Endodermal cell (in vitro differentiated cells): ENCODE data around the gene PRDM2. TPM values are rescaled to one million over a fixed set of nuclear protein-coding genes. Genes with fewer than 3 reads are reported as not detected.

Experiments used
- DNase-seq: peaks from one replicate; pipeline ENCODE4 v3.0.0-alpha.2; 2017
- H3K27ac ChIP-seq: 2 replicates; pipeline ENCODE4 v1.5.1; 2013; ENCODE audit warnings: mild to moderate bottlenecking, low read depth, low read length, moderate library complexity
- H3K27me3 ChIP-seq: 2 replicates; pipeline ENCODE4 v1.6.1; 2013; ENCODE audit warnings: mild to moderate bottlenecking, low read length, moderate library complexity; ENCODE audit not compliant: insufficient read depth, control insufficient read depth, poor library complexity, severe bottlenecking
- H3K36me3 ChIP-seq: 2 replicates; pipeline ENCODE4 v1.7.0; 2013; ENCODE audit warnings: mild to moderate bottlenecking, low read length, moderate library complexity; ENCODE audit not compliant: control insufficient read depth, insufficient read depth
- H3K4me1 ChIP-seq: one replicate; pipeline ENCODE4 v1.7.0; 2013; ENCODE audit warnings: low read length; ENCODE audit not compliant: control insufficient read depth, insufficient read depth
- H3K4me3 ChIP-seq: 2 replicates; pipeline ENCODE4 v1.5.1; 2013; ENCODE audit warnings: mild to moderate bottlenecking, low read length, moderate library complexity
- H3K9ac ChIP-seq: 2 replicates; pipeline ENCODE4 v1.6.1; 2013; ENCODE audit warnings: mild to moderate bottlenecking, low read length, moderate library complexity; ENCODE audit not compliant: poor library complexity, severe bottlenecking; ENCODE audit errors: extremely low read depth
- H3K9me3 ChIP-seq: 2 replicates; pipeline ENCODE4 v1.6.1; 2013; ENCODE audit warnings: mild to moderate bottlenecking, low read length, moderate library complexity; ENCODE audit not compliant: control insufficient read depth
- H3K27ac Mint-ChIP-seq: 2 replicates; pipeline ENCODE4 v1.8.0; 2020; ENCODE audit warnings: mixed read lengths
- H3K27me3 Mint-ChIP-seq: 2 replicates; pipeline ENCODE4 v1.8.0; 2021; ENCODE audit warnings: mild to moderate bottlenecking, mixed read lengths; ENCODE audit not compliant: insufficient read depth
- H3K36me3 Mint-ChIP-seq: 2 replicates; pipeline ENCODE4 v1.8.0; 2020; ENCODE audit warnings: low read depth, mixed read lengths
- H3K4me1 Mint-ChIP-seq: 2 replicates; pipeline ENCODE4 v1.8.0; 2020; ENCODE audit warnings: mixed read lengths
- H3K4me3 Mint-ChIP-seq: 2 replicates; pipeline ENCODE4 v1.8.0; 2020; ENCODE audit warnings: mild to moderate bottlenecking, moderate library complexity, mixed read lengths
- H3K9me3 Mint-ChIP-seq: 2 replicates; pipeline ENCODE4 v1.8.0; 2020; ENCODE audit warnings: mild to moderate bottlenecking, mixed read lengths
- WGBS, 2 experiments: methylation state at CpG; one replicate each; pipeline versions ENCODE4 v1.1.5 to v1.1.7; 2013; ENCODE audit warnings: missing lambda C conversion rate in 2 of 2, mixed read lengths in 1 of 2; ENCODE audit not compliant: insufficient coverage in 1 of 2, insufficient read length in 1 of 2; 5-methylcytosine and 5-hydroxymethylcytosine counted together
- total RNA-seq, 2 donors: library from RNA; stranded (reverse); fragmentation: NEBNext Ultra II Directional in 1 of 2; extraction: Animal tissue kit (Norgen Biotek cat#: 25700) in 1 of 2; gene quantifications; 2 replicates in 1 of 2; 3 replicates in 1 of 2; pipeline ENCODE4 v1.2.1, GENCODE V29; 2021
- TF ChIP-seq, protein P1 (sequence below): fragments of 200-600 bp; sonication (generic); conservative IDR thresholded peaks from 2 replicates; pipeline ENCODE4 v1.5.0; 2021; ENCODE audit warnings: antibody characterized with exemption, mild to moderate bottlenecking

PRDM2 gene
- total RNA-seq, 2 donors from 2014 or later = 29.4 to 35.4 TPM

DNA sequence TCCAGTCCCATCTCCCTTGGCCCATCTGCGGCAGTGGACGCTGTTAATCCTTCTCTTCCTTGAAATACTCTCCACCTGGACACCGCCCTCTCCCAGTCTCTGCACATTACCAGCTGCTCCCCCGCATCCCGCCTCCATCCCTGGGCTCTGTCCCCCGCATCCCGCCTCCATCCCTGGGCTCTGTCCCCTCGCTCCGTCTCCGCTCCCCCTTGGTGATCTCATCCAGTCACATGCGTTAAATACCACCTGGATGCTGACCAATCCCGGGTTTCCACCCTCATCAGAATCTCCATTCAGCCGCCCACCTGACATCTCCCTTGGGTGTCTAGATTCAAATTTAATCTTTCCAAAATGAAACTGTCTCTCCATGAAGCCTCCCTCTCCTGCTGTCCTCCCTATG lies 106.1 kb downstream of the PRDM2 start:
- Histone ChIP-seq H3K27ac (no peak overlapping the region), H3K4me3 (no peak overlapping the region), H3K4me1 (no peaks in the 10 kb centered on the region), H3K9ac (no peak overlapping the region), H3K9me3 (no peaks in the 10 kb centered on the region), H3K27me3 (no peaks in the 10 kb centered on the region), H3K36me3 (no peaks in the 10 kb centered on the region)
- Mint-ChIP-seq H3K9me3 (no peaks in the 10 kb centered on the region), H3K36me3 (no peaks in the 10 kb centered on the region), H3K27ac (no peak overlapping the region), H3K27me3 (peaks cover 5% of the 10 kb centered on the region), H3K4me3 (no peak overlapping the region), H3K4me1 (peaks cover 9% of the 10 kb centered on the region)
- WGBS, 2 experiments = 96 to 100% methylated on average over 2 to 13 of the region's 13 CpGs
- DNase-seq = no peak
- TF ChIP-seq, protein P1, sequence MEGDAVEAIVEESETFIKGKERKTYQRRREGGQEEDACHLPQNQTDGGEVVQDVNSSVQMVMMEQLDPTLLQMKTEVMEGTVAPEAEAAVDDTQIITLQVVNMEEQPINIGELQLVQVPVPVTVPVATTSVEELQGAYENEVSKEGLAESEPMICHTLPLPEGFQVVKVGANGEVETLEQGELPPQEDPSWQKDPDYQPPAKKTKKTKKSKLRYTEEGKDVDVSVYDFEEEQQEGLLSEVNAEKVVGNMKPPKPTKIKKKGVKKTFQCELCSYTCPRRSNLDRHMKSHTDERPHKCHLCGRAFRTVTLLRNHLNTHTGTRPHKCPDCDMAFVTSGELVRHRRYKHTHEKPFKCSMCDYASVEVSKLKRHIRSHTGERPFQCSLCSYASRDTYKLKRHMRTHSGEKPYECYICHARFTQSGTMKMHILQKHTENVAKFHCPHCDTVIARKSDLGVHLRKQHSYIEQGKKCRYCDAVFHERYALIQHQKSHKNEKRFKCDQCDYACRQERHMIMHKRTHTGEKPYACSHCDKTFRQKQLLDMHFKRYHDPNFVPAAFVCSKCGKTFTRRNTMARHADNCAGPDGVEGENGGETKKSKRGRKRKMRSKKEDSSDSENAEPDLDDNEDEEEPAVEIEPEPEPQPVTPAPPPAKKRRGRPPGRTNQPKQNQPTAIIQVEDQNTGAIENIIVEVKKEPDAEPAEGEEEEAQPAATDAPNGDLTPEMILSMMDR = no peak

GRCh38 chr1:13807209-13807608 lies 107.2 kb downstream of the PRDM2 start:
- H3K9me3 ChIP-seq = no peaks in the 10 kb centered on the region
- Mint-ChIP-seq H3K4me3 (no peak overlapping the region), H3K27ac (no peak overlapping the region), H3K36me3 (no peaks in the 10 kb centered on the region), H3K4me1 (peaks cover 9% of the 10 kb centered on the region), H3K27me3 (peaks cover 5% of the 10 kb centered on the region), H3K9me3 (no peaks in the 10 kb centered on the region)
- no peak overlapping the region for H3K9ac ChIP-seq
- TF ChIP-seq, protein P1 = peak; percentile 80
- H3K27me3 ChIP-seq = no peaks in the 10 kb centered on the region
- no peaks in the 10 kb centered on the region for H3K4me1 ChIP-seq
- 47 to 48% methylated on average over 7 of the region's 7 CpGs for WGBS, 2 experiments
- H3K36me3 ChIP-seq = no peaks in the 10 kb centered on the region
- H3K4me3 ChIP-seq = no peak overlapping the region
- no peak overlapping the region for H3K27ac ChIP-seq
- DNase-seq = peak; percentile 89

- Mint-ChIP-seq H3K36me3 (no peaks in the 10 kb centered on the region), H3K9me3 (no peaks in the 10 kb centered on the region), H3K27me3 (peaks cover 5% of the 10 kb centered on the region), H3K4me3 (no peak overlapping the region), H3K4me1 (peaks cover 5% of the 10 kb centered on the region), H3K27ac (no peak overlapping the region)
- Histone ChIP-seq H3K4me1 (no peaks in the 10 kb centered on the region), H3K36me3 (no peaks in the 10 kb centered on the region), H3K27ac (no peak overlapping the region), H3K4me3 (no peak overlapping the region), H3K9ac (no peak overlapping the region), H3K27me3 (no peaks in the 10 kb centered on the region), H3K9me3 (no peaks in the 10 kb centered on the region)
- 88 to 92% methylated on average over 5 to 7 of the region's 7 CpGs for WGBS, 2 experiments
- DNase-seq = no peak
- TF ChIP-seq, protein P1 = no peak
Observed at GRCh38 chr1:13808729-13809131, 108.7 kb downstream of the PRDM2 start.
